NCI-H2171 treated with DMSO at 0.1 percent for 48 hours (cell line): ENCODE measurements around the gene SHMT1.

Source experiments
- DNase-seq: peaks from one replicate; lab custom pipeline; 2025; lab: John Stamatoyannopoulos, UW

Gene SHMT1

DNA sequence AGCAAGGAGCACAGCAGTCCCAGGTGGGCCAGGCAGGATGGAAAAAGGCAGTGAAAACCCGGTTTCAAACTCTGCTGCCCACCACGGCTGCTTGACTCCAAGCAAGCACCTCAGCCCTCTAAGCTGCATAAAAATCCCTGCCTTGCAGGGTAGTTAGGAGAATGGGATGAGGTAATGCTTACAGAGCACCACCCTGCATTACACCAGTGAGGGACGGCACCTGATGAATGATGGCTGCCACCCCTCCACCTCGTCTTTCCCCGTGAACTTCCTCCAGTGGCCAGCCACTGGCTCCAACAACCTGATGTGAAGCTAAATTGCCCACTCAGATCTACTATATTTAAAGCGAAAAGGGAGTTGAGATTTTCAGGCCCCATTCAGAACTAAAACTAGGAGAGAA lies 81.6 kb downstream of the SHMT1 start:
- DNase-seq = no peak

DNA sequence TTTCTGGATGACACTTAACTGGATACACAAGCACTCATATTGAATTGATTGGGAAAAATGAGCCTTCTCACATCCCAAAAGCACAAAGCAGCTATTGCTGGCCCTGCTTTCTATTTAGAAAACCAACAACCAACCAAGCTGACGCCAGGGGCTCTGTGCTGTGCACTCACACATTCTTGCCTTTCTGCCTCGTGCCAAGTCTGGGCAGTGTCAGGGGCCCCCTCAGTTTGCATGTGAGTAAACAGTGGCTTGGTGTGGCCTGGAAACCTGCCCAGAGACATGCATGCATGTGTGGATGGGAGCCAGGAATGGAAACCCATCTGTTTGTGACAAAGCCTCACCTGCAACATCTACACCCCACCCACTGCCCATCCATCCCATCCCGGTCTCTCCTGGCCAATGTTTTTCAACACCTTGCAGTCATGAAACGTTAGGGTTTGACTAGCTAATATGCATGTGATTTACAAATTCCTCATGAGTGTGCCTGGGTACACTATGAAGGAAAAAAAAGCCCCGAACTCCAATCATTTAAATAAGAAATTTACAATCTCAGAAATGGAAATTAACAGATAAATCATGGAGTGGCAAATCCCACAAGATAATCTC lies 82.5 kb downstream of the SHMT1 start:
- DNase-seq = peak; percentile 26

DNA sequence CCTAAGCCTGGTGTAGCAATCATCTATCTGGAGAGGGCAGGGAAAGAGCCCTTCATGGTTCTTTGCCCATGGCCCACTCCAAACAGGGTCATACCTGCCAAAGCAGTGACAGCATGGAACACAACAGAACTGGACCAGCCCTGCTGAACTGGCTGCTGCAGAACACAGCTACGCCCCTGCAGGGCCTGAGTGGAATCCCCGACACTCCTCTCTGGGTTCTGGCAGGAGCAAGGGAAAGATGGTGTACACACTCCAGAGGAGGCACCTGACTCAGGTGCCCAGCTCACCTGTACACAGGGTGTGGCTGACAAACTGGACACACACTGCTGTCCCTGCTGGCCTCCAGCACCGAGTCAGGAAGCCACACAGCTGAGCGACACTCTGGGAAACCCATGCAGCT lies 83.1 kb downstream of the SHMT1 start:
- no peak for DNase-seq

DNA sequence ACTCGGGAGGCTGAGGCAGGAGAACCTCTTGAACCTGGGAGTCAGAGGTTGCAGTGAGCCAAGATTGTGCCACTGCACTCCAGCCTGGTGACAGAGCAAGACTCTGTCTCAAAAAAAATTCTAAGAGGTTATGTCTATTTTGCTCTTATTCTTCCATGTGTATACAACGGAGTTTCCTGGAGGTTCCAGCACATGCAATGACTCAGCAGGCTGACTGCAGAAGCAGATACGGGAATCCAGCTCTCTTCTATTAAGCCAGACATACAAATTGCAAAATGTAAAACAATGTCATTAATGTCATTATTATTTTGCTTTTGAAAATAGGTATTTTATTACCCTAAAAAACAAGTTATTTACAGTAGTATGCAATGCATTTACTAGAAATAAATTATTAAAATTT lies 84.5 kb downstream of the SHMT1 start:
- DNase-seq = no peak
